Measurements from ENCODE around the gene IQCF2.

DNA sequence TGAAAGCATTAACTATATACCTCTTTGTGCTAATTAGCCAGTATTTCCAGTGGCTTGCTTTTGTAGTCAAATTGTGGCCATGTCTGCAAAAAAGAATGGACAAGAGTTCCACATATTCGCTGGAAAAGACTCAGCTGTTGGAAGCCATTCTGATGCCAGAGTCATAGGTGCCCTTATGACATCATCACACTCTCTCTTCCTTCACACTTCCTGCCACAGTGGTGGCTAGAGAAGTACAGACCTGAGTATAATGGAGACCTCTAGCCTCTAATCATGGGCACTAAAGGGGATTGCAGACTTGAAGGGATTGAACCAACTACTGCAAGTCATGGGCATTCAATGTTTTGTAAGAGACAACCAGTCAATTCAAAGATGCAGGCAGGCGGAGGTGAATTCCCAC is 44.0 kb upstream of the IQCF2 start:
- TF ChIP-seq, protein P1, sequence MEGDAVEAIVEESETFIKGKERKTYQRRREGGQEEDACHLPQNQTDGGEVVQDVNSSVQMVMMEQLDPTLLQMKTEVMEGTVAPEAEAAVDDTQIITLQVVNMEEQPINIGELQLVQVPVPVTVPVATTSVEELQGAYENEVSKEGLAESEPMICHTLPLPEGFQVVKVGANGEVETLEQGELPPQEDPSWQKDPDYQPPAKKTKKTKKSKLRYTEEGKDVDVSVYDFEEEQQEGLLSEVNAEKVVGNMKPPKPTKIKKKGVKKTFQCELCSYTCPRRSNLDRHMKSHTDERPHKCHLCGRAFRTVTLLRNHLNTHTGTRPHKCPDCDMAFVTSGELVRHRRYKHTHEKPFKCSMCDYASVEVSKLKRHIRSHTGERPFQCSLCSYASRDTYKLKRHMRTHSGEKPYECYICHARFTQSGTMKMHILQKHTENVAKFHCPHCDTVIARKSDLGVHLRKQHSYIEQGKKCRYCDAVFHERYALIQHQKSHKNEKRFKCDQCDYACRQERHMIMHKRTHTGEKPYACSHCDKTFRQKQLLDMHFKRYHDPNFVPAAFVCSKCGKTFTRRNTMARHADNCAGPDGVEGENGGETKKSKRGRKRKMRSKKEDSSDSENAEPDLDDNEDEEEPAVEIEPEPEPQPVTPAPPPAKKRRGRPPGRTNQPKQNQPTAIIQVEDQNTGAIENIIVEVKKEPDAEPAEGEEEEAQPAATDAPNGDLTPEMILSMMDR (IDR thresholded peaks at IDR 0.05): no peak
- no peak for TF ChIP-seq ZFX (IDR thresholded peaks at IDR 0.05; ENCODE audit: borderline replicate concordance)

Measured in 22Rv1 (cell line).